ENCODE measurements around the gene LRRK1. TPM values are rescaled to one million over a fixed set of nuclear protein-coding genes. Genes with fewer than 3 reads are reported as not detected.

LRRK1 gene
- total RNA-seq, 4 donors from 2014 or later: 12.1 to 23.8 (median 15.2) TPM

DNA sequence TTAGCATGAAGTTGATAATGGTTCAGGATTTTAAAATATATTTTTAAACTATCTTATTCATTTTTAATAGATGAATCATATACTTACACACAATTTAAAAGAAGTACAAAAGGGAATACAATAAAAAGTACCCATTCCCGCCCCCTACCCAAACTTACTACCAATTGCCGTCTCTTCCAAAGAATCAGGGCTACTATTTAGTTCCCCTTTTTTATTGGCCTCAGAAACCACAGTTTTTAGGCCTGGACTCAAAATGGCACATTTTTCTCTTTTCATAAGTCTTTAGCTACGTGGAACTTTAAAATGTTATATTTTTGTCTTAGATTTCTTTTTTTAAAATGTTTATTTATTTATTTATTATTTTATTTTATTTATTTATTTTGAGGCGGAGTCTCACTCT, 18.0 kb downstream of the LRRK1 start:
- no peaks in the 10 kb centered on the region for H3K36me3 ChIP-seq
- peaks cover 0 to 8% (median 0%) of the 10 kb centered on the region in 3 donors for H3K9me3 ChIP-seq
- H3K27me3 ChIP-seq: no peaks in the 10 kb centered on the region
- no peak overlapping the region for H3K27ac ChIP-seq
- H3K4me3 ChIP-seq: no peak overlapping the region
- H3K4me1 ChIP-seq: no peaks in the 10 kb centered on the region
- TF ChIP-seq, protein P1, sequence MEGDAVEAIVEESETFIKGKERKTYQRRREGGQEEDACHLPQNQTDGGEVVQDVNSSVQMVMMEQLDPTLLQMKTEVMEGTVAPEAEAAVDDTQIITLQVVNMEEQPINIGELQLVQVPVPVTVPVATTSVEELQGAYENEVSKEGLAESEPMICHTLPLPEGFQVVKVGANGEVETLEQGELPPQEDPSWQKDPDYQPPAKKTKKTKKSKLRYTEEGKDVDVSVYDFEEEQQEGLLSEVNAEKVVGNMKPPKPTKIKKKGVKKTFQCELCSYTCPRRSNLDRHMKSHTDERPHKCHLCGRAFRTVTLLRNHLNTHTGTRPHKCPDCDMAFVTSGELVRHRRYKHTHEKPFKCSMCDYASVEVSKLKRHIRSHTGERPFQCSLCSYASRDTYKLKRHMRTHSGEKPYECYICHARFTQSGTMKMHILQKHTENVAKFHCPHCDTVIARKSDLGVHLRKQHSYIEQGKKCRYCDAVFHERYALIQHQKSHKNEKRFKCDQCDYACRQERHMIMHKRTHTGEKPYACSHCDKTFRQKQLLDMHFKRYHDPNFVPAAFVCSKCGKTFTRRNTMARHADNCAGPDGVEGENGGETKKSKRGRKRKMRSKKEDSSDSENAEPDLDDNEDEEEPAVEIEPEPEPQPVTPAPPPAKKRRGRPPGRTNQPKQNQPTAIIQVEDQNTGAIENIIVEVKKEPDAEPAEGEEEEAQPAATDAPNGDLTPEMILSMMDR (IDR thresholded peaks at IDR 0.05): no peak
- TF ChIP-seq POLR2A (IDR thresholded peaks at IDR 0.05) (no peak), POLR2AphosphoS5 (IDR thresholded peaks at IDR 0.05) (no peak), EP300 (IDR thresholded peaks at IDR 0.05) (no peak)
- no peak for ATAC-seq
- 82 to 94% methylated on average over 4 of the region's 4 CpGs for WGBS, 2 donors (ENCODE audit: low coverage in 1 of 2)

DNA sequence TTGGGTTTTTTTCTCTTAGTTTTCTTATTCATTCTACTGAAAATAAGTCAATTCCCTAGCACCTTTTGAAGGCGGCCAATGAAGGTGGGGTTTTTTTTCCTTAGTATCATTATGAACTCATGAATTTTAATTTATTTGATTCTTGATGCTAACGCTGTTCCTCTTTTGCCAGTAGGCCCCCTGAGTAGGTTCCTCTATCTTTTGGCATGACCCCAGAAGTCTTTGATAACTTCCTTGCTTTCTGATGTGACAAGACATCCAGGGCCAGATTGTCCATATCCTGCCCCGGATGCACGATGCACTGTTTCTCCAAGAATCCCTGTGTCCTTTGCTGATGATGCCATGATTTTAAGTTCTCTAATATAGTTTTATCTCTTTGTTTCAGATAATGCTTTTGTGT, 20.6 kb downstream of the LRRK1 start:
- Histone ChIP-seq H3K36me3 (no peaks in the 10 kb centered on the region), H3K4me3 (no peak overlapping the region), H3K27me3 (no peaks in the 10 kb centered on the region), H3K4me1 (peaks cover 0 to 4% (median 0%) of the 10 kb centered on the region in 3 donors), H3K9me3 (peaks cover 0 to 8% (median 0%) of the 10 kb centered on the region in 3 donors), H3K27ac (no peak overlapping the region)
- ATAC-seq: no peak
- TF ChIP-seq, protein P1 (IDR thresholded peaks at IDR 0.05): no peak
- TF ChIP-seq EP300 (IDR thresholded peaks at IDR 0.05) (no peak), POLR2AphosphoS5 (IDR thresholded peaks at IDR 0.05) (no peak), POLR2A (IDR thresholded peaks at IDR 0.05) (no peak)
- WGBS, 2 donors (ENCODE audit: low coverage in 1 of 2): 84 to 86% methylated on average over 4 of the region's 4 CpGs

DNA sequence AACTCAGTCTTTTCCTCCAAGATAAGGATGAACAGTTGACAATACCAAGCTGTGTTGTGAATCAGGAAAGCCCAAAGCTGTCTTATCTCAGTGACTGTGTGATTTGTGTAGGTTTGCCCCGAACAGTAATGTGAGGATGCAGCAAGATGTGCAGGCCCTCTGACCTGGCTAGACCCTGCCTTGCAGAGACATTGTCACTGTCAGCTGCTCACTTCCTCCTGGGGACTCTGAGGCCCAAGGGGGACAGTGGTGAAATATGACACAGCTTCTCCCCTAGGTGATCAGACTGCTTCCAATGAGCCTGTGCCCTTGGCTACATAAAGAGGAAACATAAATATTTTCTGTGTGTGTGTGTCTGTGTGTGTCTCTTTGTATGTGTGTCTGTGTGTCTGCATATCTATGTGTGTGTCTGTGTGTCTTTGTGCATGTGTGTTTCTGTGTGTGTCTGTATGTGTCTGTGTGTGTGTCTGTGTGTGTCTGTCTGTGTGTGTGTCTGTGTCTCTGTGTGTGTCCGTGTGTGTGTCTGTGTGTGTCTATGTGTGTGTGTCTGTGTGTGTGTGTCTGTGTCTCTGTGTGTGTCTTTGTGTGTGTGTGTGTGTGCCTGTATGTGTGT, 21.7 kb downstream of the LRRK1 start:
- TF ChIP-seq, protein P1 (IDR thresholded peaks at IDR 0.05): no peak
- TF ChIP-seq POLR2A (IDR thresholded peaks at IDR 0.05) (no peak), POLR2AphosphoS5 (IDR thresholded peaks at IDR 0.05) (no peak), EP300 (IDR thresholded peaks at IDR 0.05) (no peak)
- no peak overlapping the region for H3K4me3 ChIP-seq
- H3K27me3 ChIP-seq: no peaks in the 10 kb centered on the region
- H3K9me3 ChIP-seq: peaks cover 0 to 8% (median 0%) of the 10 kb centered on the region in 3 donors
- WGBS, 2 donors (ENCODE audit: low coverage in 1 of 2): no CpG with 5 or more reads among the region's 2 CpGs
- peaks cover 0 to 4% (median 0%) of the 10 kb centered on the region in 3 donors for H3K4me1 ChIP-seq
- no peak for ATAC-seq
- no peaks in the 10 kb centered on the region for H3K36me3 ChIP-seq
- no peak overlapping the region for H3K27ac ChIP-seq

DNA sequence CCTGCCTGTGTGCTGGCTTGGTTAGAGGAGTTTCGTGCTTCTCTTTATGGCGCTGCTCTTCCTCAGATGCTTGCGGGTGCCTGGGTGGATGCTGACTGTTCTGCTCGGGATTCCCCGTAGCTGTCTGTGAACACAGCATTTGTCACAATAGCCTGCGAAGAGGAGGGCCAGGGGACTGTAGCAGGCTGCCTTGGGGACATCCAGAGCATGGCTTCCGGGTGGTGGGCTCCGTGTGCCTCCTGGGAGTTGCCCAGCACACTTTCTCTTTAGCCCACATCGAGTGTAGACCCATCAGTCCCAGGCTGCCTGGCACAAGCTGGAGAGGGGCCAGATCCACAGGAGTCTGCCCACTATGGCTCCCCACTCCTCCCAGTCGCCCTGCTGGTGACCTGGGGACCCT, 22.4 kb downstream of the LRRK1 start:
- no peak for ATAC-seq
- Histone ChIP-seq H3K36me3 (no peaks in the 10 kb centered on the region), H3K27me3 (no peaks in the 10 kb centered on the region), H3K4me1 (peaks cover 0 to 4% (median 0%) of the 10 kb centered on the region in 3 donors), H3K27ac (no peak overlapping the region), H3K9me3 (peaks cover 0 to 2% (median 0%) of the 10 kb centered on the region in 3 donors), H3K4me3 (no peak overlapping the region)
- WGBS, 2 donors (ENCODE audit: low coverage in 1 of 2): 79% methylated on average over 3 of the region's 10 CpGs; no CpG with 5 or more reads in 1 of the 2 donors
- TF ChIP-seq POLR2A (IDR thresholded peaks at IDR 0.05): no peak

DNA sequence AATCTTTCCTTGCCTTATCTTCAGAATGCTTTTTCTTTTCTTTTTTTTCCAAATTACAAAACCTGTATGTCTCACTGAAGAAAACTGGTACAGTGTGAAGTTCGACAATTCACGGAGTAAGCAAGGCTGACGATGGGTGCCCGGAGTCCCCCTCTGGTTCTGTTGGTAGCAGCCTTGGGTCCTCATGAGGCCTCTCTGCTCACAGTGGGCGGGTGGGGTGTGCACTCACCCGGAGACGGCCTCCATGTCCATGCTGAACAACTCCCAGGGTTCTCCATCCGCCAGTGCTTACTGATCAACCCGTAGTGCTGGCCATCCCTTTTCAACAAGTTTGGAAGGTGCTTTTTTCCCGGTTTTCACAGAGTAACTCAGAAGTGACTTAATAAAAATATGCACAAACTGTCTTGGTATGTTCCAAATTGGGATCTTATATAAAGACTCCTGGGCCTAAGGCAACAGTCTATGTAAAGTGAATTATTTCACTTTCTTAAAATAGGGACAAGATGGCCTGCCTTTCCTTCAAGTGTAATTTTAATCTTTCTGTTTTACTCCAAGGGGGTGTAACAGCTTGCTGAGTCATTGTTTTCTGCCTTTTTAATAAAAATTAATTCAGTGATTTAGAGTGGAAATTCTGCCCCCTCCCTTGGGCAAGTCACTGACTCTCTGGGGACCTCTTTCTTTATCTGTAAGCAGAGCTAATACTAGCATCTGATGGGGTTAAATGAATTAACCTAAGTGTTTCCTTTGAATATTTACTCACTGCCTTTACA, 23.7 kb downstream of the LRRK1 start:
- Histone ChIP-seq H3K9me3 (no peaks in the 10 kb centered on the region), H3K27ac (no peak overlapping the region), H3K4me1 (peaks cover 0 to 4% (median 0%) of the 10 kb centered on the region in 3 donors), H3K27me3 (no peaks in the 10 kb centered on the region), H3K4me3 (no peak overlapping the region), H3K36me3 (no peaks in the 10 kb centered on the region)
- 77 to 89% methylated on average over 5 to 6 of the region's 10 CpGs for WGBS, 2 donors (ENCODE audit: low coverage in 1 of 2)
- no peak for ATAC-seq
- TF ChIP-seq, protein P1 (IDR thresholded peaks at IDR 0.05): no peak
- no peak for TF ChIP-seq POLR2A (IDR thresholded peaks at IDR 0.05)

Measured in gastroesophageal sphincter (tissue), 4 donors.